Measurements from ENCODE around the gene SHB.

SHB gene

GRCh38 chr9:38088006-38088925 is 19.2 kb upstream of the SHB start:
- DNase-seq: peak; percentile 54 to 62

- no peak for DNase-seq
Measured at GRCh38 chr9:38086496-38086895, 17.5 kb upstream of the SHB start.

GRCh38 chr9:38085308-38085707 is 16.3 kb upstream of the SHB start:
- DNase-seq: no peak

- no peak for DNase-seq
Measured at GRCh38 chr9:38084556-38084880, 15.5 kb upstream of the SHB start.

- DNase-seq: no peak
Measured at GRCh38 chr9:38083858-38084555, 15.0 kb upstream of the SHB start.

GRCh38 chr9:38082446-38083287 is 13.6 kb upstream of the SHB start:
- DNase-seq: no peak

- DNase-seq: no peak
Measured at GRCh38 chr9:38081356-38082108, 12.5 kb upstream of the SHB start.

- DNase-seq: peak in 1 of 2 donors; percentile 29
Measured at GRCh38 chr9:38079461-38080031, 10.5 kb upstream of the SHB start.

- DNase-seq: no peak
Measured at GRCh38 chr9:38075272-38075671, 6.2 kb upstream of the SHB start.

GRCh38 chr9:38074441-38074961 is 5.5 kb upstream of the SHB start:
- no peak for DNase-seq

GRCh38 chr9:38073882-38074281 is 4.9 kb upstream of the SHB start:
- DNase-seq: no peak

GRCh38 chr9:38071470-38072134 is 2.6 kb upstream of the SHB start:
- no peak for DNase-seq

GRCh38 chr9:38067859-38068681 is 957 bp downstream of the SHB start:
- peak in 1 of 2 donors; percentile 9 for DNase-seq

GRCh38 chr9:38066914-38067858 is 1.8 kb downstream of the SHB start:
- peak in 1 of 2 donors; percentile 17 for DNase-seq

- DNase-seq: no peak
Measured at GRCh38 chr9:38066197-38066913, 2.7 kb downstream of the SHB start.

GRCh38 chr9:38065369-38066075 is 3.5 kb downstream of the SHB start:
- no peak for DNase-seq

- no peak for DNase-seq
Measured at GRCh38 chr9:38064842-38065368, 4.1 kb downstream of the SHB start.

GRCh38 chr9:38063363-38063707 is 5.7 kb downstream of the SHB start:
- no peak for DNase-seq
